Panc1 (cell line): ENCODE results near the gene AIRE. TPM values are rescaled to one million over a fixed set of nuclear protein-coding genes. Genes with fewer than 3 reads are reported as not detected.

Experiments used
- ATAC-seq: fragments of 200-7000 bp; cut with Tn5 transposase; 2 replicates; pipeline ENCODE4 v1.9.1; 2020; ENCODE audit warnings: mild to moderate bottlenecking, moderate library complexity
- BruUV-seq: library from RNA; stranded (reverse); fragments of 400-500 nt; replicated peaks from 2 replicates; lab custom pipeline; 2021; lab: Mats Ljungman, UMichigan
- CTCF ChIA-PET: fragments of 300-600 bp; sonication (Branson Sonifier 250); formaldehyde crosslinking; loops from one replicate; lab custom pipeline; 2022; ENCODE audit warnings: antibody characterized with exemption; lab: Charles Lee
- POLR2A ChIA-PET: fragments of 300-600 bp; sonication (Branson Sonifier 250); formaldehyde crosslinking; loops from one replicate; lab custom pipeline; 2022; ENCODE audit warnings: antibody characterized with exemption; lab: Charles Lee
- DNase-seq: peaks from one replicate; pipeline ENCODE4 v3.0.0-alpha.2; 2010; ENCODE audit warnings: low read depth, low spot score
- H3K27ac ChIP-seq: 2 replicates; pipeline ENCODE4 v1.5.1; 2011; ENCODE audit warnings: mild to moderate bottlenecking, low read length, inconsistent platforms
- H3K27me3 ChIP-seq: fragments of 200-500 bp; sonication (Bioruptor generic); 2 replicates; pipeline ENCODE4 v1.6.0; 2014; ENCODE audit warnings: low read length, inconsistent platforms; ENCODE audit not compliant: control insufficient read depth, insufficient read depth
- H3K36me3 ChIP-seq: fragments of 200-500 bp; sonication (Bioruptor generic); 2 replicates; pipeline ENCODE4 v1.5.1; 2014; ENCODE audit warnings: inconsistent platforms, mild to moderate bottlenecking, low read length, moderate library complexity; ENCODE audit not compliant: control insufficient read depth, insufficient read depth
- H3K4me1 ChIP-seq: 2 replicates; pipeline ENCODE4 v1.5.1; 2011; ENCODE audit warnings: inconsistent platforms, mild to moderate bottlenecking, low read length, moderate library complexity; ENCODE audit not compliant: control insufficient read depth, insufficient read depth
- H3K4me3 ChIP-seq, 2 experiments: 2 replicates each; pipeline ENCODE4 v1.5.1; 2011 to 2012; ENCODE audit warnings: low read depth in 2 of 2, low read length in 2 of 2, mild to moderate bottlenecking in 2 of 2, inconsistent platforms in 1 of 2, moderate library complexity in 1 of 2
- H3K9me3 ChIP-seq: fragments of 200-500 bp; sonication (Bioruptor generic); 2 replicates; pipeline ENCODE4 v1.5.1; 2014; ENCODE audit warnings: low read depth, mild to moderate bottlenecking, inconsistent platforms, low read length, moderate library complexity; ENCODE audit not compliant: control insufficient read depth, insufficient read depth
- POLR2AphosphoS5 ChIP-seq: IDR thresholded peaks from 2 replicates; pipeline ENCODE4 v1.6.1; 2012; ENCODE audit warnings: mild to moderate bottlenecking, low read depth, low read length, moderate library complexity
- SIN3A ChIP-seq: IDR thresholded peaks from 2 replicates; pipeline ENCODE4 v1.6.1; 2012; ENCODE audit warnings: low read depth, mild to moderate bottlenecking, low read length, moderate library complexity, borderline replicate concordance; ENCODE audit not compliant: insufficient read depth
- TCF7L2 ChIP-seq: IDR thresholded peaks from 2 replicates; pipeline ENCODE4 v1.6.1; 2011; ENCODE audit warnings: mild to moderate bottlenecking, low read depth, low read length, inconsistent platforms
- in situ Hi-C: cut with HindIII; loops from 2 replicates; pipeline ENCODE4 v1.10.0; 2016; ENCODE audit warnings: low sequenced_read_pairs, low pct_unique_long_range_greater_than_20kb
- intact Hi-C: fragments of 100-400 bp; cut with micrococcal nuclease; formaldehyde crosslinking; loops from one replicate; pipeline ENCODE4 v1.10.0; 2022; ENCODE audit not compliant: unreplicated experiment
- total RNA-seq: library from RNA; stranded (reverse); gene quantifications from one replicate; pipeline ENCODE4 v1.2.1, GENCODE V29; 2021; ENCODE audit not compliant: unreplicated experiment
- TF ChIP-seq, protein P1 (sequence below), 2 experiments: IDR thresholded peaks; 2 replicates each; pipeline ENCODE4 v1.6.1; 2011 to 2012; ENCODE audit warnings: low read depth in 2 of 2, control low read depth in 1 of 2, low read length in 1 of 2, mild to moderate bottlenecking in 1 of 2, moderate library complexity in 1 of 2; ENCODE audit not compliant: insufficient read depth in 1 of 2
- TF ChIP-seq, protein P2 (sequence below): fragments of 450-650 bp; IDR thresholded peaks from 2 replicates; pipeline ENCODE4 v1.5.1; 2017; ENCODE audit warnings: mild to moderate bottlenecking

Gene AIRE
- total RNA-seq, 1 experiment from 2014 or later, result not detected

DNA sequence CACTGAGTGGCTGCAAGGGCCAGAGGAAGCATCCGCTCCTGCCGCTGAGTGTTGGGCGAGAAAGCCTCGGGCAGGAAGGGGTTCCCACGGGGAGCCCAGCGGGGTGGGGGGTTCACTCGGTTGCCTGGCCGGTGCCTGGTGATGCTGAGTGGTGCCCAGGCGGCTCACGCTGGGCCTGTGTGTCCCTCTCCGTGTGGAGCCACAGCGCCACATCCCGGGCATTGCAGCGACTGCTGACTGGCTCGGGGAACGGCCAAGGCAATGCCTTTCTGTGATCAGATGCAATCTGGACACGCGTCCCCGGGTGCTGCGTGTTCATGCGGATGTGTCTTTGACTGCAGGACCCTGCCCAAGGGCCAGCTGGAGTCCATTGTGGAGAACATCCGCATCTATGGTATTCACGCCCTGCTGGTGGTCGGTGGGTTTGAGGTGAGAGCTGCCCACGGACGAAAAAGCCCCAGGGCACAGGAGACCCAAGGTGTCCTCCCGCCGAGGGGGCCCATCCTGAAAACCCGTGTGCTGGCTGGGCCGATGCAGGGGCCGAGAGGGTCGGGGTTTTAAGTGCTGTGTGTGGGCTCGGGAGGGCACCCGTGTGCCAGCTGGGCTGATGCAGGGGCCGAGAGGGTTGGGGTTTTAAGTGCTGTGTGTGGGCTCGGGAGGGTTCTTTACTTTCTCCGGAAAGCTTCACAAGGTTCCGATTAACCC is 37.1 kb downstream of the AIRE start:
- ChIA-PET POLR2A (no interaction called here), CTCF (interaction anchor here (0.6 kb wide), 1 partner anchor 495 kb away, joined by 4 read pairs; no protein-coding TSS in a partner anchor)
- no TSS peak for BruUV-seq
- ATAC-seq (no peak), DNase-seq (no peak)
- no peaks in the 10 kb centered on the region for H3K27me3 ChIP-seq
- no peak overlapping the region for H3K4me3 ChIP-seq
- no peaks in the 10 kb centered on the region for H3K36me3 ChIP-seq
- in situ Hi-C loops (no loop called here), intact Hi-C loops (no loop called here)
- H3K27ac ChIP-seq, result no peak overlapping the region
- no peaks in the 10 kb centered on the region for H3K9me3 ChIP-seq
- TF ChIP-seq SIN3A, result no peak
- no peak for TF ChIP-seq POLR2AphosphoS5
- TF ChIP-seq, protein P1, sequence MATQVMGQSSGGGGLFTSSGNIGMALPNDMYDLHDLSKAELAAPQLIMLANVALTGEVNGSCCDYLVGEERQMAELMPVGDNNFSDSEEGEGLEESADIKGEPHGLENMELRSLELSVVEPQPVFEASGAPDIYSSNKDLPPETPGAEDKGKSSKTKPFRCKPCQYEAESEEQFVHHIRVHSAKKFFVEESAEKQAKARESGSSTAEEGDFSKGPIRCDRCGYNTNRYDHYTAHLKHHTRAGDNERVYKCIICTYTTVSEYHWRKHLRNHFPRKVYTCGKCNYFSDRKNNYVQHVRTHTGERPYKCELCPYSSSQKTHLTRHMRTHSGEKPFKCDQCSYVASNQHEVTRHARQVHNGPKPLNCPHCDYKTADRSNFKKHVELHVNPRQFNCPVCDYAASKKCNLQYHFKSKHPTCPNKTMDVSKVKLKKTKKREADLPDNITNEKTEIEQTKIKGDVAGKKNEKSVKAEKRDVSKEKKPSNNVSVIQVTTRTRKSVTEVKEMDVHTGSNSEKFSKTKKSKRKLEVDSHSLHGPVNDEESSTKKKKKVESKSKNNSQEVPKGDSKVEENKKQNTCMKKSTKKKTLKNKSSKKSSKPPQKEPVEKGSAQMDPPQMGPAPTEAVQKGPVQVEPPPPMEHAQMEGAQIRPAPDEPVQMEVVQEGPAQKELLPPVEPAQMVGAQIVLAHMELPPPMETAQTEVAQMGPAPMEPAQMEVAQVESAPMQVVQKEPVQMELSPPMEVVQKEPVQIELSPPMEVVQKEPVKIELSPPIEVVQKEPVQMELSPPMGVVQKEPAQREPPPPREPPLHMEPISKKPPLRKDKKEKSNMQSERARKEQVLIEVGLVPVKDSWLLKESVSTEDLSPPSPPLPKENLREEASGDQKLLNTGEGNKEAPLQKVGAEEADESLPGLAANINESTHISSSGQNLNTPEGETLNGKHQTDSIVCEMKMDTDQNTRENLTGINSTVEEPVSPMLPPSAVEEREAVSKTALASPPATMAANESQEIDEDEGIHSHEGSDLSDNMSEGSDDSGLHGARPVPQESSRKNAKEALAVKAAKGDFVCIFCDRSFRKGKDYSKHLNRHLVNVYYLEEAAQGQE (IDR thresholded peaks at IDR 0.05; ENCODE audit: insufficient read depth in 1 of 2, low read depth in 2 of 2, low read length in 1 of 2), result no peak
- TF ChIP-seq TCF7L2, result no peak
- TF ChIP-seq, protein P2, sequence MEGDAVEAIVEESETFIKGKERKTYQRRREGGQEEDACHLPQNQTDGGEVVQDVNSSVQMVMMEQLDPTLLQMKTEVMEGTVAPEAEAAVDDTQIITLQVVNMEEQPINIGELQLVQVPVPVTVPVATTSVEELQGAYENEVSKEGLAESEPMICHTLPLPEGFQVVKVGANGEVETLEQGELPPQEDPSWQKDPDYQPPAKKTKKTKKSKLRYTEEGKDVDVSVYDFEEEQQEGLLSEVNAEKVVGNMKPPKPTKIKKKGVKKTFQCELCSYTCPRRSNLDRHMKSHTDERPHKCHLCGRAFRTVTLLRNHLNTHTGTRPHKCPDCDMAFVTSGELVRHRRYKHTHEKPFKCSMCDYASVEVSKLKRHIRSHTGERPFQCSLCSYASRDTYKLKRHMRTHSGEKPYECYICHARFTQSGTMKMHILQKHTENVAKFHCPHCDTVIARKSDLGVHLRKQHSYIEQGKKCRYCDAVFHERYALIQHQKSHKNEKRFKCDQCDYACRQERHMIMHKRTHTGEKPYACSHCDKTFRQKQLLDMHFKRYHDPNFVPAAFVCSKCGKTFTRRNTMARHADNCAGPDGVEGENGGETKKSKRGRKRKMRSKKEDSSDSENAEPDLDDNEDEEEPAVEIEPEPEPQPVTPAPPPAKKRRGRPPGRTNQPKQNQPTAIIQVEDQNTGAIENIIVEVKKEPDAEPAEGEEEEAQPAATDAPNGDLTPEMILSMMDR, result no peak
- no peaks in the 10 kb centered on the region for H3K4me1 ChIP-seq

- Histone ChIP-seq H3K4me1 (no peaks in the 10 kb centered on the region), H3K9me3 (no peaks in the 10 kb centered on the region), H3K27ac (no peak overlapping the region), H3K4me3 (no peak overlapping the region), H3K27me3 (no peaks in the 10 kb centered on the region), H3K36me3 (no peaks in the 10 kb centered on the region)
- POLR2A ChIA-PET, result no interaction called here
- intact Hi-C loops (no loop called here), in situ Hi-C loops (no loop called here)
- no peak for TF ChIP-seq SIN3A
- TF ChIP-seq, protein P1 (IDR thresholded peaks at IDR 0.05; ENCODE audit: insufficient read depth in 1 of 2, low read depth in 2 of 2, low read length in 1 of 2), result no peak
- TF ChIP-seq TCF7L2, result no peak
- TF ChIP-seq, protein P2, result no peak
- TF ChIP-seq POLR2AphosphoS5, result no peak
- no peak for DNase-seq
- BruUV-seq, result no TSS peak
- ATAC-seq, result no peak
- CTCF ChIA-PET, result no interaction called here
Measured at GRCh38 chr21:44323591-44323990, 37.9 kb downstream of the AIRE start.
